Measurements from ENCODE around the gene RBM8A. TPM values are rescaled to one million over a fixed set of nuclear protein-coding genes. Genes with fewer than 3 reads are reported as not detected.

Gene RBM8A
- total and polyA plus RNA-seq, 9 of the 15 experiments (the other 6 are each of a cell fraction or from before 2014, with no cell fraction given): 215 to 1,035 (median 291) TPM

- Histone ChIP-seq H3K36me3 (ENCODE audit: control insufficient read depth, insufficient read depth, low read length) (peaks cover 21% of the 10 kb centered on the region; the same call in 2 of the 3 replicates), H3K4me1 (replicated peaks in 1 of 2; ENCODE audit: control insufficient read depth in 2 of 2, insufficient read depth in 2 of 2, low read length in 2 of 2) (peaks cover 7 to 23% of the 10 kb centered on the region in 2 experiments; a peak in 4 of 5 replicates), H3K79me2 (ENCODE audit: control insufficient read depth, insufficient read depth, low read length) (peaks cover 8% of the 10 kb centered on the region), H3K9me3 (replicated peaks; ENCODE audit: control insufficient read depth, insufficient read depth, low read depth, low read length) (no peaks in the 10 kb centered on the region), H3K27me3 (ENCODE audit: control insufficient read depth in 2 of 2, insufficient read depth in 2 of 2, low read length in 2 of 2) (no peaks in the 10 kb centered on the region), H3K9me1 (ENCODE audit: control insufficient read depth, insufficient read depth, low read length) (no peaks in the 10 kb centered on the region), H2AFZ (ENCODE audit: low read depth, low read length) (no peak overlapping the region), H3K9ac (ENCODE audit: insufficient read depth in 1 of 2, low read depth in 2 of 2, low read length in 2 of 2) (no peak overlapping the region), H3K27ac (ENCODE audit: extremely low read depth, low read depth, low read length) (no peak overlapping the region), H3K4me3 (no peak overlapping the region), H4K20me1 (replicated peaks; ENCODE audit: control insufficient read depth, insufficient read depth, low read length) (no peaks in the 10 kb centered on the region), H3K4me2 (ENCODE audit: insufficient read depth, low read length) (no peak overlapping the region)
- FAIRE-seq: no peak
- no peak for ATAC-seq
- ChIA-PET CTCF (ENCODE audit: low intra/inter-chr PET ratio) (no interaction called here), POLR2A (interaction anchor here (0.5 kb wide), 1 partner anchor 63 kb away, joined by 3 read pairs; no protein-coding TSS in a partner anchor)
- BruUV-seq (replicated peaks): no TSS peak
- in situ Hi-C loops (cut with MboI) (no loop called here), intact Hi-C loops (cut with micrococcal nuclease) (no loop called here)
- peak in 2 of 4 experiments; percentile 12 to 33 for DNase-seq (ENCODE audit: extremely low read depth in 1 of 4, low spot score in 3 of 4)
- 49% methylated on average over 5 of the region's 5 CpGs for WGBS (ENCODE audit: insufficient coverage, low coverage, missing lambda C conversion rate)
- TF ChIP-seq RFX7 (CRISPR knock-in tag; IDR thresholded peaks at IDR 0.05): no peak
- no peak for TF ChIP-seq CUX1 (CRISPR knock-in tag; IDR thresholded peaks at IDR 0.05)
- no peak for TF ChIP-seq ATF4 (CRISPR knock-in tag; IDR thresholded peaks at IDR 0.05)
- no peak for TF ChIP-seq ZNF583 (CRISPR knock-in tag; IDR thresholded peaks at IDR 0.05)
- TF ChIP-seq RBM25 (IDR thresholded peaks at IDR 0.05; ENCODE audit: low read depth, low read length, severe bottlenecking): peak; percentile 41
- no peak for TF ChIP-seq SNRNP70 (optimal IDR thresholded peaks at IDR 0.05; ENCODE audit: low read depth, low read length)
- TF ChIP-seq CBFA2T3 (IDR thresholded peaks at IDR 0.05): peak; percentile 82
- peak; percentile 57 to 72; a peak in 3 of 4 replicates for TF ChIP-seq KDM1A (IDR thresholded peaks at IDR 0.05)
- no peak for TF ChIP-seq RHOXF2B (CRISPR knock-in tag; conservative IDR thresholded peaks at IDR 0.05)
These were observed 10.5 kb downstream of the RBM8A start for GRCh38 chr1:145916745-145917144.

Data from K562 (cell line).